HAP-1 (cell line): ENCODE results near the gene ZNF641.
A peak's percentile ranks its signal among the peaks of the same experiment; 100 is the strongest.

ENCODE experiments used
- DNase-seq, 2 experiments: peaks; one replicate each; pipeline ENCODE4 v3.0.0-alpha.2; 2016 to 2020; ENCODE audit warnings: low spot score in 2 of 2
- H3K27me3 ChIP-seq: fragments of 250-450 bp; sonication (Bioruptor Pico); 2 replicates; pipeline ENCODE4 v1.5.1; 2020; ENCODE audit warnings: low read depth, mild to moderate bottlenecking, moderate library complexity
- H3K36me3 ChIP-seq: fragments of 250-450 bp; sonication (Bioruptor Pico); replicated peaks from 2 replicates; pipeline ENCODE4 v1.5.1; 2020; ENCODE audit warnings: mild to moderate bottlenecking
- H3K4me1 ChIP-seq: fragments of 250-450 bp; sonication (Bioruptor Pico); 2 replicates; pipeline ENCODE4 v1.5.1; 2020; ENCODE audit warnings: mild to moderate bottlenecking
- H3K4me3 ChIP-seq: fragments of 250-450 bp; sonication (Bioruptor Pico); 2 replicates; pipeline ENCODE4 v1.5.1; 2020; ENCODE audit warnings: mild to moderate bottlenecking, moderate library complexity
- H3K9me3 ChIP-seq: fragments of 250-450 bp; sonication (Bioruptor Pico); 2 replicates; pipeline ENCODE4 v1.5.1; 2020; ENCODE audit warnings: mild to moderate bottlenecking, moderate library complexity
- in situ Hi-C: fragments of 300-500 bp; cut with MboI; formaldehyde crosslinking; loops from 3 replicates; pipeline ENCODE4 v1.14.3; 2020; ENCODE audit warnings: low sequenced_read_pairs, inconsistent platforms, mixed read lengths

The ZNF641 gene

DNA sequence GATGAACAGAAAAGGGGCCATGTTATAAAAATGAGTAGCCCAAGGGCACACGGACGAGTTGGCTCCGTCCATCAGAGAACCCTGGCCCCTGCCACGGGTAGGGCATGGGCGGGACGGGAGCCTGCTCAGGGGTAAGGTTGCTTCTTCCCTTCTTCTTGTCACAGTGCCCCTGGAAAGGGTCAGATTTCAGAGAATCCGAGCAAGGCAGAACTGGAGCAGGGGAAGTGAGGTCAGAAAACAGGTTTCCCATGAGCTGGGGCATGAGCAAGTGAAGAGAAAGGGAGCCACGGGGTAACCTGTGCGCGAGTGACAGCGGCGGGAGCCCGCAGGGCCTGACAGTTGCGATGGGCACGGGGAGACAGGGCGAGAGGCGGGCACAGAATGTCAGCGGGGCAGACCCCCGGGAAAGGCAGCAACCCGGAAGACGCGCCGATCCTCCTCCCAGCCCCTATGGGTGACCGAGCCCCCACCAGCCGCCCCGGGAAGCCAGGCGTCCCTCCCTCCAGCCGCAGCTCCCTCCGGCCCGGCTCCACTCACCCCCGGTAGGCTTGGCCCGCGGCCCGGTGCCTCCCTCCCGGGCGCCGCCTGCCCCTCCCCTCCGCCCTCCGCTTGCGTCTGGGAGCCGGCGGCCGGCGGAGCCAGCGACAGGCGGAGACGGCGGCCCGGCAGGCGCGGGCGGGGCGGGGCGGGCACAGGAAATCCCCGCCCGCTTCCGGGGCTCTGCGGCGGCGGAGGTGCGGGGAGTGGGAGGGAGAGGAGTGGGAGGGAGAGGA lies at the start of gene ZNF641:
Gene ZNF641, minus strand, starts transcription at position 671 of the 773 bp plus-strand sequence. CDS start 2,829 bp downstream, outside the sequence.
- peak; percentile 64 to 85 for DNase-seq
- Histone ChIP-seq H3K9me3 (no peaks in the 10 kb centered on the region), H3K4me3 (peak within 1 kb of the TSS; percentile 66), H3K27me3 (no peaks in the 10 kb centered on the region), H3K4me1 (peaks cover 8% of the 10 kb centered on the region; the same call in 1 of the 2 replicates), H3K36me3 (no peaks in the 10 kb centered on the region)
- in situ Hi-C loops: no loop called here

DNA sequence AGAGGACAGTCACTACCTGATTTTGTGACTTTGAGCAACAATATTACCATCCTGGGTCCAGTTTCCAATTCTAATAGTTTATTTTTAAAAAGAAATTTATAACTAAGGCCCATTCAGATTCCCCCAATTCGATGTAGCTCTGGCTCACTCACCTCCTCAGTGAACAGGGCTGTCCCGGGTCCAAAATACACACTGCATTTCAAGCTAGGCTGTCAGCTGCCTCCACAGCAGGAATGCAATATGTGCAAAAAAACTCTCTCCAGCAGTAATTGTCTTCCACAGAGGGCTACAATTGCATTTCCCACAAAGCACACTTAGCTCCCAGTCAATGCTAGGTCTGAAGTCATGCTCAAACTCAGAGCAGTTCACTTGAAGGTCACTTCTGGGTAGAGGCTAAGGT lies 39.3 kb upstream of the ZNF641 start:
- Histone ChIP-seq H3K36me3 (no peaks in the 10 kb centered on the region), H3K4me3 (no peak overlapping the region), H3K27me3 (peaks cover 9% of the 10 kb centered on the region), H3K4me1 (no peaks in the 10 kb centered on the region), H3K9me3 (no peaks in the 10 kb centered on the region)
- in situ Hi-C loops: no loop called here
- no peak for DNase-seq

DNA sequence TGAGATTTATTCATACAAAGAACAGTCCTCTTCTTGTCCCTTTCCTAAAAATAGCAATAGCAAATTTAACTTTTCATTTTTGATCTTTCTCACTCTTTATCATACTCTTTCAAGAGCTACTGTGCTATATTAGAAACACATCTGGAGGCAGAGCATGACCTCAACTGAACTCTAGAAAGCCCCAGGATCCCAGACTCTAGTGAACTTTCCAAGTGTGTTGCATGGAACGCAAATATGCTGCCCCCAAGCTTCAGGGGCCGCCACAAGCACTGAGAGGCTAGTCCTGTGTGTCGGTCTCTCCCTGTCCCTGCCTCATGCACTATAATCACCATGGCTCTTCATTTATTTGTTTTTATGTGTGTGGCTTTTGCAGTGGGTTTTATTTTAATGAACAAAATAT lies 38.7 kb upstream of the ZNF641 start:
- DNase-seq: no peak
- in situ Hi-C loops: no loop called here
- Histone ChIP-seq H3K36me3 (no peaks in the 10 kb centered on the region), H3K9me3 (no peaks in the 10 kb centered on the region), H3K4me1 (no peaks in the 10 kb centered on the region), H3K27me3 (peaks cover 9% of the 10 kb centered on the region), H3K4me3 (no peak overlapping the region)

DNA sequence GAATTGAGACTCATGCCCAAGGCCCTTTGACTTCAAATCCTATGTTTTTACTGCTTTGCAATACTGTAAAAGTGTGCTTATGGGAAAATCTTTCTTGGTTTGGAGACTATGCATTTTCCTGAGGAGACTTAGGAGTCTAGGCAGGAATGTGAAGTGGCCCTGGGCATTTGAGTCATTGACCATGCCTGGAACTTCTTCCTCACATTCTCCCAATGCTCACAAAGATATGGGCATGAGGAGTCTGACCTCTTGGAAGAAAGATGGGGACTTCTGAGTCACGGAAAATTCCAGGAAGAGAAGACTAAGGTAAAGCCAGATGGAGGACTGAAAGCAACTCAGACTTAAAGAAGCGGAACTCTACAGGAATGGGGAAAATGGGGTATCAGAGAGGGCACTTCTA lies 38.2 kb upstream of the ZNF641 start:
- in situ Hi-C loops: no loop called here

DNA sequence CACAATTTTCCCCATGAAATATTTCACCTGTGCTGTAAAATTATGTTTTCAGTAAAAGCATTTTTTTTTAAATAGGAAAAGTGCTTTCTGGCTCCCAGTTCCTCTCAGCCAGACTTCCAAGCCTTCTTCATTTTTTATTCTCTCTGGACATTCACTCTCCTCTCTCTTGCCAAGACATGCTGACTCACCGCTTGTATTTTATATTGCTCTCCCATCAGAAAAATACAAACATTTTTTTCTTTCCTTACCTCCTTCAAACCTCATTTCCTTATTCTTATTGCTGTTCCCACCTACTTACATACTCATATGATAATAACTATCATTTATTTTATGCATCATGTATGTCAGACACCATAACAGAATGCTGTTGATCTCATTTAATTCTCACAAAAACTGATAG lies 37.7 kb upstream of the ZNF641 start:
- H3K36me3 ChIP-seq: no peaks in the 10 kb centered on the region
- H3K4me3 ChIP-seq: no peak overlapping the region
- H3K4me1 ChIP-seq: no peaks in the 10 kb centered on the region
- H3K27me3 ChIP-seq: peaks cover 7% of the 10 kb centered on the region
- DNase-seq: no peak
- H3K9me3 ChIP-seq: no peaks in the 10 kb centered on the region
- in situ Hi-C loops: no loop called here

More for the DNA sequence above, 38.2 kb upstream of the ZNF641 start:
- Histone ChIP-seq H3K4me1 (no peaks in the 10 kb centered on the region), H3K9me3 (no peaks in the 10 kb centered on the region), H3K27me3 (peaks cover 9% of the 10 kb centered on the region), H3K4me3 (no peak overlapping the region), H3K36me3 (no peaks in the 10 kb centered on the region)
- DNase-seq: no peak

DNA sequence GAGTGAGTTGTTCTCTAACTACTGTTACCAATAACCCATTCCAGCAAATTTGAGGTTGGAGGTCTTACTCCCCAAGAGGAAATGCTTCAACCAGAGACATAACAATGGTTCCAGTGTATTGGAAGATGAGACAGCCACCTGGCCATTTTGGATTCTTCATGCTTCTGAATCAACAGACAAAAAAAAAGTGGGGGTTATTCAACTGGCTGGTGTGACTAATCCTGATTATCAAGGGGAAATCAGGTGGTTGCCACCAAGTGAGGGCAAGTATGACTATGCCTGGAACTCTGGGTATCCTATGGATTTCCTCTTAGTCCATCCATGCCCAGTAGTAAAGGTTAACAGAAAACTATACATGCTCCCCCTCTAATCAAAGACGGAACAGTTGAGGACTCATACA lies 29.9 kb upstream of the ZNF641 start:
- DNase-seq: no peak
- Histone ChIP-seq H3K4me3 (no peak overlapping the region), H3K9me3 (no peaks in the 10 kb centered on the region), H3K36me3 (no peaks in the 10 kb centered on the region), H3K4me1 (no peaks in the 10 kb centered on the region), H3K27me3 (peaks cover 12% of the 10 kb centered on the region)
- in situ Hi-C loops: no loop called here

DNA sequence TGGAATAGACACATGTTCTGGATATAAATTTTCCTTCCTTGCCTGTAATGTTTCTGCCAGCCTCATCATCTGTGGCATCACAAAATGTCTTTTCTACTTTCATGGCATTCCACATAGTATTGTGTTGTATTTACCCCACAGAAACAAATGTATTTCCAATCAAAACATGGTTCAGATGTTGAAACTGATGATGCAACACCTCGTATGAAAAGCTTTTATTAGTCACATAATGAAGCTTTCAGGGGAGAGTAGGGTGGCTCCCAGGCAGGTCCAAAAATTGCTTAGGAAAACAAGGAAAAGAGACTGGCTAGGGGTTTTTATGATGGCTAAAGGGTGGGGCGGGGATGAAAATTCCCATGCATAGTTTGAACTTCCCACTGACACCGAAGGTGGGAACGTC lies 29.1 kb upstream of the ZNF641 start:
- peaks cover 12% of the 10 kb centered on the region for H3K27me3 ChIP-seq
- no peaks in the 10 kb centered on the region for H3K4me1 ChIP-seq
- DNase-seq: no peak
- H3K9me3 ChIP-seq: no peaks in the 10 kb centered on the region
- H3K4me3 ChIP-seq: no peak overlapping the region
- no peaks in the 10 kb centered on the region for H3K36me3 ChIP-seq
- in situ Hi-C loops: no loop called here

DNA sequence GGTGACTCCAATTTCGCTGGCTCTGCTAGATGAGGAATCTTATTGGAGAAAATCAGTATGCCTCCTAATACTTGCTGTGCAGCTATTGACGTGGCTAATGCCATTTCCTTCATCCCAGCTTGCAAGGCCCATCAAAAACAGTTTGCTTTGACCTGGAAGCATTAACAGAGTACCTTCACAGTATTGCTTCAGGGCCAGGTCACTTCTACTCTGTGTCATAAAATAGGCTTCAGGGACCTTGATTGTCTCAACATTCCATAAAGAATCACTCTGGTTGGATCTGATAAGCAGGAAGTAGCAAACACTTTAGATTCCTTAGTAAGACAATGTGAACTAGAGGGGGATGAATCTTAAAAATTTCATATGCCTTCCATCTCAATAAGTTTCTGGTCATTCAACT lies 26.9 kb upstream of the ZNF641 start:
- peaks cover 18% of the 10 kb centered on the region for H3K27me3 ChIP-seq
- H3K9me3 ChIP-seq: no peaks in the 10 kb centered on the region
- in situ Hi-C loops: no loop called here
- no peak for DNase-seq
- H3K4me1 ChIP-seq: no peaks in the 10 kb centered on the region
- no peaks in the 10 kb centered on the region for H3K36me3 ChIP-seq
- H3K4me3 ChIP-seq: no peak overlapping the region

DNA sequence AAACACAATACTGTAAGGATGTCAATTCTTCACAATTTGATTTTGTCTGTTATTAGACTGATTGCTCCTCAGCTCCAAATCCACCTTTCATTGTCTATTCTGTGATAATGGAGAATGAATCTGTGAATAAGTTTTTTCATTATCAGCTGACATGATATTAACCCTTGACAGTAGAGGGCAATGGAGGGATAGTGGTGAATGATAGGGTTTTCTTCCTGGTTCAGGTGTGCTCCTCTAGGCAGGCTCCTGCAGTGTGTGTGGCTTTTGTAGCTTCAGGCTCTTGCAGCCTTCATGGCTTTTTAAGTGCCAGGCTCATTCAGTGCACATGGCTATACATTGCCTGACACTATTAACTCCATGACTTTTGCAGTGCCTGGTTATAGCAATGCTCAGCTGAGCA lies 23.4 kb upstream of the ZNF641 start:
- no peak for DNase-seq
- Histone ChIP-seq H3K9me3 (no peaks in the 10 kb centered on the region), H3K36me3 (no peaks in the 10 kb centered on the region), H3K4me3 (no peak overlapping the region), H3K27me3 (peaks cover 8% of the 10 kb centered on the region), H3K4me1 (no peaks in the 10 kb centered on the region)
- in situ Hi-C loops: no loop called here

DNA sequence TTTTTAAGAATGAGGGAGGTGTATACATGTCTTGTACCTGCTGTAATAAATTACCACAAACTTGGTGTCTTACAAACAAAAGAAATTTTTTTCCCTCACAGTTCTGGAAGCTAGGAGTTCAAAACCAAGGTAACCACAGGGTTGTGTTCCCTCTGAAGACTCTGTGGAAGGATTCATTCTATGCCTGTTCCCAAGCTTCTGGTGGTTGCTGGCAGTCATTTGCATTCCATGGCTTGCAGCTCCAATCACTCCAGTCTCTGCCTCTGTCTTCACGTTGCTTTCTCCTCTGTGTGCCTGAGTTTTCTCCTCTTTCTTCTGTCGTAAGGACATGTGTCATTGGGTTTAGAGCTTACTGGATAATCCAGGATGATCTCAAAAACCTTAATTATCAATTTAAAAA lies 15.4 kb upstream of the ZNF641 start:
- Histone ChIP-seq H3K27me3 (peaks cover 8% of the 10 kb centered on the region), H3K4me3 (no peak overlapping the region), H3K9me3 (no peaks in the 10 kb centered on the region), H3K36me3 (no peaks in the 10 kb centered on the region), H3K4me1 (no peaks in the 10 kb centered on the region)
- DNase-seq: no peak
- in situ Hi-C loops: no loop called here

DNA sequence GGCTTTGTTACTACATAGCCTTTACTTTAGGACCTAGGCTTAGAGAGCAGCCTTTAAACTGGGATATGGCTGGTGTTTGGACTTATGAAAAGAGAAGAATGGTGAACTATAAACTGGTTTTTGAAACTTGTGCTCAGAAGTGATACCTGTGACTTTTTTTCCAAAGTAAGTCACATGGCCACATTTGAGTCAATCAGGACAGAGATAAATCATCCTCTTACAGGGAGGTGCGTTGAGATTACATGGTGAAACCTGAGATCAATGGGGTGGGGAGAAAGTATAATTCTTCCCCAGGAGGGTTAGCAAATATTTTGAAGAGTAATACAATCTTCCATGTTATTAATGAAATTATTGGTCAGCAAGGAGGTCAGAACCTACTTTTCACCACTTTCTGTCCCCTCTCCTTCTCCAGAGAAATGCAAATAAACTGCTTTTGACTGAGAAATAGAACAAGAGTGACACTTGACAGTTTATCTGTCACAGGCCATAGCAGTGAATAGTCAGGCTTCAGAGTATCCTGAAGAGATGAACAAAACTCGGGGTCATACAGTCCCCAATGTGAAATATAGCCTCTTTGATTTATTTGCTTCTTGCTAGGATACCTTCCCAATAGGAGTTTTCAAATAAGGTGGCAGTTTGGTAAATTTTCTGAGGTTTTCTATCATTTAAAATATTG lies 11.1 kb upstream of the ZNF641 start:
- H3K4me3 ChIP-seq: no peak overlapping the region
- H3K27me3 ChIP-seq: peaks cover 1% of the 10 kb centered on the region; the same call in 1 of the 2 replicates
- H3K4me1 ChIP-seq: no peaks in the 10 kb centered on the region
- no peak for DNase-seq
- H3K9me3 ChIP-seq: no peaks in the 10 kb centered on the region
- in situ Hi-C loops: no loop called here
- H3K36me3 ChIP-seq: no peaks in the 10 kb centered on the region

DNA sequence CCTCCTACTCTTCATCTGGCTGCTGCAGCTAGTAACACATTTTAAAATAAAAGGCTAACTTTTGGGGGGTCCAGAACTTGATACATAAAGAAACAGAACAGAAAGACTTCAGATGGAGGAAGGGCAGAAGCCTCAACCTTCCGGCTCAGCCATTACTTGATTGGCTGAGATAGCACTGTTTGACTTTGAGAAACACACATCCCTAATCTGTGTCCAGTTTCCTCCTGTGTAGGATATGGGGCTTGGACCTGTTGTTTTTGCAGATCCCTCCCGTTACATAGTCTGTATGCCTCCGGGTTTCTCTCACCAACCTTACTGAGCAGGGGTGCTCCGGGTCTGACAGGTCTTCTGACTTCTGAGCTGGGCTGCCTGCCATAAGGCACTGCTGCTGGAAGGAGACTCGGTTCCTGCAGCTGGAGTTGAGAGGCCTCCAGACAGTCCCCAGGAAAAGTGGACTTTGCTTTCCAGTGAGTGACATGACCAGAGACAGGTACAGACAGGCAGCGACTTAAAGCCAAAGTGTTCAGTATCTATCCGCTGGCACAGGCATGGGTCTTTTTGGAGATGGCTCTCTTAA lies 8.3 kb upstream of the ZNF641 start:
- in situ Hi-C loops: no loop called here
- DNase-seq: no peak
- Histone ChIP-seq H3K4me3 (no peak overlapping the region), H3K9me3 (no peaks in the 10 kb centered on the region), H3K4me1 (no peaks in the 10 kb centered on the region), H3K36me3 (no peaks in the 10 kb centered on the region), H3K27me3 (no peaks in the 10 kb centered on the region)

DNA sequence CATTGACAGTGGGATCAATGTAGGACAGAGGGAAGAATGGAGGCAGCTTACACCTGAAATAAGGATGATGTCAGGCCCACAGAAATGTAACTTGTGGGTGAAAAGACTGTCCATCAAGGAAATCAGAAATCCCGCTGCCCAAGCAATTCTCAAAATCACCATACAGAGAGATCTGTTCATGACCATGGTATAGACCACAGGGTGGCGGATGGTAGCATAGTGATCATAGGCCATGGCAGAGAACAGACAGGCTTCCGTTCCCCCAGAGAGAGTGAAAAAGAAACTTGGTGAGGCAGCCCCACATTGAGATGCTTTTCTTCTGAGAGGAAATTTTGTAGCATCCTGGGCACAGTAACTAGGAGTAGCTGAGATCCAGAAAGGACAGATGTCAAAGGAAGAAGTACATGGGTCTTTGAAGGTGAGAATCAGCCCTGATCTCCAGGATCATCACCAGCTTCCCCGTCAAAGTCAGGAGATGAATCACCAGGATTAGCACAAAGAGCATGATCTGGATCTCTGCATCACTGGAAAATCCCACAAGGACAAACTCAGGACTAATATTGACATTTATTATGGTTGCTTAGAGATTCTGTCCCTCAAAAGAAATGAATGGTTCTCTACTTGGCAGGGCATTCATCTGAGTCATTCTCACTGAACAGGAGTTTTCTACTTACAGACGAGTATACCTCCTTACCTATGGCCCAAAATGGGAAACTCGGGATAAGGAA lies 5.5 kb upstream of the ZNF641 start:
- DNase-seq: no peak
- Histone ChIP-seq H3K27me3 (no peaks in the 10 kb centered on the region), H3K4me3 (no peak overlapping the region), H3K9me3 (no peaks in the 10 kb centered on the region), H3K4me1 (no peaks in the 10 kb centered on the region; the same call in 1 of the 2 replicates), H3K36me3 (no peaks in the 10 kb centered on the region)
- in situ Hi-C loops: no loop called here
